Esophagus muscularis mucosa (tissue), 2 donors: ENCODE measurements around the gene ASAP3.

Experiments used
- EP300 ChIP-seq: sonication (generic); formaldehyde crosslinking; IDR thresholded peaks from one replicate; pipeline ENCODE4 v1.6.1; 2017; ENCODE audit warnings: antibody characterized with exemption
- POLR2A ChIP-seq: fragments of 450-650 bp; IDR thresholded peaks from one replicate; pipeline ENCODE4 v1.6.1; 2017; ENCODE audit warnings: antibody characterized with exemption, moderate library complexity, mild to moderate bottlenecking, low read depth

GRCh38 chr1:23422941-23423340 lies 61.0 kb downstream of the ASAP3 start:
- TF ChIP-seq POLR2A (no peak), EP300 (no peak)
